Type B pancreatic cell (in vitro differentiated cells): ENCODE measurements around the gene YEATS4. TPM values are rescaled to one million over a fixed set of nuclear protein-coding genes. Genes with fewer than 3 reads are reported as not detected.
A peak's percentile ranks its signal among the peaks of the same experiment; 100 is the strongest.

Experiments
- DNase-seq: peaks from one replicate; pipeline ENCODE4 v3.0.0; 2021; ENCODE audit warnings: mixed read lengths; ENCODE audit not compliant: unreplicated experiment; ENCODE audit errors: extremely low spot score
- H3K27ac Mint-ChIP-seq: 2 replicates; pipeline ENCODE4 v1.8.0; 2021; ENCODE audit warnings: mild to moderate bottlenecking, mixed read lengths
- H3K27me3 Mint-ChIP-seq: 2 replicates; pipeline ENCODE4 v1.8.0; 2021; ENCODE audit warnings: mixed read lengths
- H3K36me3 Mint-ChIP-seq: 2 replicates; pipeline ENCODE4 v1.8.0; 2021; ENCODE audit warnings: mixed read lengths
- H3K4me1 Mint-ChIP-seq: one replicate; pipeline ENCODE4 v1.8.0; 2021; ENCODE audit warnings: mixed read lengths; ENCODE audit not compliant: unreplicated experiment
- H3K4me3 Mint-ChIP-seq: 2 replicates; pipeline ENCODE4 v1.8.0; 2021; ENCODE audit warnings: mild to moderate bottlenecking, mixed read lengths
- H3K9me3 Mint-ChIP-seq: 2 replicates; pipeline ENCODE4 v1.8.0; 2021; ENCODE audit warnings: mixed read lengths
- CTCF ChIP-seq: fragments of 200-600 bp; sonication (generic); conservative IDR thresholded peaks from 2 replicates; pipeline ENCODE4 v1.5.0; 2021; ENCODE audit warnings: antibody characterized with exemption, mild to moderate bottlenecking
- total RNA-seq: library from RNA; stranded (reverse); gene quantifications from 2 replicates; pipeline ENCODE4 v1.2.1, GENCODE V29; 2021; ENCODE audit warnings: low replicate concordance

YEATS4 gene
- total RNA-seq, 1 donor from 2014 or later = 24.6 TPM

GRCh38 chr12:69410571-69410970 is 51.0 kb downstream of the YEATS4 start:
- Mint-ChIP-seq H3K27me3 (no peaks in the 10 kb centered on the region), H3K4me1 (peaks cover 2% of the 10 kb centered on the region), H3K36me3 (peaks cover 6% of the 10 kb centered on the region), H3K27ac (no peak overlapping the region), H3K4me3 (no peak overlapping the region), H3K9me3 (no peaks in the 10 kb centered on the region)
- DNase-seq = no peak
- no peak for TF ChIP-seq CTCF

DNA sequence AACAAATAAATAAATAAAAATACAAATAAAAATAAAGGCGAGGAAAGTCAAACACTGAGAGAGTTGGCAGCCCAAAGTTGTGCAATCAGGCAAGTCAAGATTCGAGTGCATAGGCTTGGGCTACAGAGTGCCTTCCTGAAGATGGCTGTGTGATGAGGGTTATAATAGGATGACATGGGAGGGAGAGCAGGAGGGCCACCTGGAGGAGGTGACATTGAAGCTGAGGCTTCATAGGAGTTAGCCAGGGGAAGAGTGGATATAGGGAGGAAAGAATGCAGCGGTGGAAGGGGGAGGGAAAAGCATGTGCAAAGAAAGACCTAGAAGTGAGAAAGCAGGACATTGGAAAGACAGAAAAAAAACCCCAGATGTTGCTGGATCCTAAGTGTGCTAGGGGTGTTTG is 53.1 kb downstream of the YEATS4 start:
- Mint-ChIP-seq H3K4me3 (no peak overlapping the region), H3K9me3 (no peaks in the 10 kb centered on the region), H3K36me3 (peaks cover 6% of the 10 kb centered on the region), H3K27me3 (no peaks in the 10 kb centered on the region), H3K4me1 (peaks cover 12% of the 10 kb centered on the region), H3K27ac (no peak overlapping the region)
- DNase-seq = no peak
- no peak for TF ChIP-seq CTCF

DNA sequence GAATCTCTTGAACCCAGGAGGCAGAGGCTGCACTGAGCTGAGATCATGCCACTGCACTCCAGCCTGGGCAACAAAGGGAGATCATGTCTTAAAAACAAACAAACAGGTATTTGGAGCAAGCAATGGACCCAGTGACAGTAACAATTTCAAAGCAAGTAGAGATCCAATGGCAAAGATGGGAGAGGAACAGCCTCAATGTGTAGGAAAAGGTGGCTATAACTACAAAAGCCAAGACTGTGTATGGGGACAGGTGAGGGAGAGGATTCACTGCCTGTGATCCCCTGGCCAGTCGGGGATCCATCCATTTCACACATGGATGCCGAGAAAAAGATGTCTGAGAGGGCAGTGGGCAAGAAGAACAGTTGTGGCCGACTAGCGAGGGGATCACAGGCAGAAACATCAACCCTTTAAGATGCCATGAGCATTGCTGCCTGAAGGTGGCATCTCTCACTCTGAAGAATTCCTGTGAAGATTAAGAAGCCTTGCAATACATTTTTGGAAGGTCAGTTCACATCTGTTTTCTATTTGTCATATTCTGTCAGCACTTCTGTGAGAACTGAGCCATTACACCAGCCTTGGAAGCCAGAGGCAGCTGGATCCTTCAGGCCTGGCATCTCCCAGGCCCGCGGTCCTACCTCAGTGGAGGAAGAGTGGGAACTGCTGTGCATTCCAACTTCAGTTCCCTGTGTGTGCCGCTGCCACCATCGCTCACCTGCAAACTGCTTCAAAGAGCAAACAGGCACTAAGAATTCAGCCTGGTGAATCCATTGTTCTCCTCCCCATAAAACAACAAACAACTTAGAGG is 56.1 kb downstream of the YEATS4 start:
- Mint-ChIP-seq H3K9me3 (no peaks in the 10 kb centered on the region), H3K4me3 (peak overlapping the region; percentile 11), H3K36me3 (no peaks in the 10 kb centered on the region), H3K4me1 (peaks cover 12% of the 10 kb centered on the region), H3K27me3 (no peaks in the 10 kb centered on the region), H3K27ac (peak overlapping the region; percentile 28)
- peak; percentile 79 for TF ChIP-seq CTCF
- no peak for DNase-seq

DNA sequence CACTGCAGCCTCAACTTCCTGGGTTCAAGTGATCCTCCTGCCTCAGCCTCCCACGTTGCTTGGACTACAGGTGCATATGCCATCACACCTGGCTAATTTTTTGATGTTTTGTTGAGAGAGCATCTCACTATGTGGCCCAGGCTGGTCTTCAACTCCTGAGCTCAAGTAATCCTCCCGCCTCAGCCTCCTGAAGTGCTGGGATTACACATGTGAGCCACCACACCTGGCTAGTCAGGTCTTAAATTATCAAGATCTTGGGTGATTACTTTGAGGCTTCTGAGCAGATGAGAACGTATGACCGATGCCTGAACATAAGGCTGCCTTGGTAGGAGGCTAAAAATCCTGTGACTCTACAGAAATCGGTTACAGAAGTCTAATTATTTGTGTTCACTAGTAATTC is 57.7 kb downstream of the YEATS4 start:
- Mint-ChIP-seq H3K9me3 (no peaks in the 10 kb centered on the region), H3K4me1 (peaks cover 12% of the 10 kb centered on the region), H3K36me3 (no peaks in the 10 kb centered on the region), H3K27me3 (no peaks in the 10 kb centered on the region), H3K27ac (no peak overlapping the region), H3K4me3 (no peak overlapping the region)
- no peak for DNase-seq
- TF ChIP-seq CTCF = no peak

DNA sequence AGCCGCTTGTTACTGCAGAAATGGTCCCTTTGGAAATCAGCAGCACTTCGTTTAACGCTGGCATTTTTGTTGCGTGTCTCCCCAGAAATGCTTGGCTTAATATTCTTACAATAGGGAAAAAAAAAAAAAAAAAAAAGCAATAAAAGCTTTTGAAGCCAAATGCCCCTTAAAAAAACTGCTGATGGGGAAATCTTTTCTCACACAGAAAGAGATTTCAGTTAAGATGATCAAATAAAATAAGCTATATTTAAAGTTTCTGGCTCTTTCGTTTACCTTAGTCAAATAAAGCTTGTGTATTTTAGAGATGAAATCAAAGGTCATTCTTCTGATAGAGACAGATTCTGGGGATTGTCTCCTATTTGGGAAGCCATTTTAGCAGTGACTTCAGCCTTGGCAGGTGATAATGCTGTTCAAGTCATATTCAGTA is 58.2 kb downstream of the YEATS4 start:
- Mint-ChIP-seq H3K4me1 (peaks cover 12% of the 10 kb centered on the region), H3K4me3 (no peak overlapping the region), H3K9me3 (no peaks in the 10 kb centered on the region), H3K36me3 (no peaks in the 10 kb centered on the region), H3K27ac (no peak overlapping the region), H3K27me3 (no peaks in the 10 kb centered on the region)
- no peak for DNase-seq
- TF ChIP-seq CTCF = no peak
